ENCODE data around the gene KATNAL2. TPM values are rescaled to one million over a fixed set of nuclear protein-coding genes. Genes with fewer than 3 reads are reported as not detected.

KATNAL2 gene
- total and polyA plus RNA-seq, 12 donors: 0.74 to 6.1 (median 2.2) TPM

- no peak for TF ChIP-seq CTCF (IDR thresholded peaks at IDR 0.05)
- DNase-seq: no peak
- no peaks in the 10 kb centered on the region for H3K4me1 ChIP-seq
- no peak for ATAC-seq
- H3K9me3 ChIP-seq: peaks cover 0 to 6% (median 0%) of the 10 kb centered on the region in 11 donors
- H3K4me3 ChIP-seq: no peak overlapping the region
- intact Hi-C loops (cut with DNase I): no loop called here
- H3K36me3 ChIP-seq: no peaks in the 10 kb centered on the region
- no peak overlapping the region for H3K27ac ChIP-seq
- H3K27me3 ChIP-seq: no peaks in the 10 kb centered on the region
- WGBS, 2 donors: 42 to 46% methylated on average over 2 of the region's 2 CpGs
These were observed 145.1 kb downstream of the KATNAL2 start for GRCh38 chr18:47062471-47062870.

- Histone ChIP-seq H3K36me3 (no peaks in the 10 kb centered on the region), H3K9me3 (peaks cover 0 to 7% (median 0%) of the 10 kb centered on the region in 11 donors), H3K4me3 (no peak overlapping the region), H3K27ac (no peak overlapping the region), H3K27me3 (no peaks in the 10 kb centered on the region), H3K4me1 (no peaks in the 10 kb centered on the region)
- intact Hi-C loops (cut with DNase I): no loop called here
- 92 to 93% methylated on average over 8 of the region's 8 CpGs for WGBS, 2 donors
- ATAC-seq: no peak
- no peak for TF ChIP-seq CTCF (IDR thresholded peaks at IDR 0.05)
- no peak for DNase-seq
These were observed 145.7 kb downstream of the KATNAL2 start for GRCh38 chr18:47063096-47063495.

- intact Hi-C loops (cut with DNase I): no loop called here
- 72 to 76% methylated on average over 3 of the region's 3 CpGs for WGBS, 2 donors
- ATAC-seq: no peak
- H3K27me3 ChIP-seq: no peaks in the 10 kb centered on the region
- no peak for TF ChIP-seq CTCF (IDR thresholded peaks at IDR 0.05)
- no peak overlapping the region for H3K27ac ChIP-seq
- no peak for DNase-seq
- H3K36me3 ChIP-seq: no peaks in the 10 kb centered on the region
- no peaks in the 10 kb centered on the region for H3K4me1 ChIP-seq
- H3K4me3 ChIP-seq: no peak overlapping the region
- H3K9me3 ChIP-seq: peaks cover 0 to 7% (median 0%) of the 10 kb centered on the region in 11 donors
These were observed 150.2 kb downstream of the KATNAL2 start for GRCh38 chr18:47067648-47068047.

- no peaks in the 10 kb centered on the region for H3K27me3 ChIP-seq
- no peak for TF ChIP-seq CTCF (IDR thresholded peaks at IDR 0.05)
- no peaks in the 10 kb centered on the region for H3K4me1 ChIP-seq
- no peaks in the 10 kb centered on the region for H3K9me3 ChIP-seq
- intact Hi-C loops (cut with DNase I): no loop called here
- no peaks in the 10 kb centered on the region for H3K36me3 ChIP-seq
- no peak for DNase-seq
- no peak for ATAC-seq
- no peak overlapping the region for H3K27ac ChIP-seq
- no peak overlapping the region for H3K4me3 ChIP-seq
- 58 to 64% methylated on average over 13 of the region's 13 CpGs for WGBS, 2 donors
These were observed 157.9 kb downstream of the KATNAL2 start for GRCh38 chr18:47075098-47075883.

All from heart right ventricle (tissue), 16 donors.